Midbrain (tissue), 1 donor: ENCODE data around the gene CYP2D6.
"Not testable (repeated sequence)": the region's sequence is repeated elsewhere in the genome, so short reads cannot be mapped to it uniquely, and the experiment has no call there.

Experiments used
- DNase-seq: peaks from one replicate; lab custom pipeline; 2025; lab: John Stamatoyannopoulos, UW

CYP2D6 gene

GRCh38 chr22:42158456-42159132, 28.0 kb upstream of the CYP2D6 start:
- DNase-seq: no peak

GRCh38 chr22:42156598-42156997, 26.0 kb upstream of the CYP2D6 start:
- DNase-seq: no peak

- no peak for DNase-seq
Measured at GRCh38 chr22:42156121-42156520, 25.5 kb upstream of the CYP2D6 start.

GRCh38 chr22:42155053-42155543, 24.5 kb upstream of the CYP2D6 start:
- DNase-seq: no peak

GRCh38 chr22:42154293-42155052, 23.9 kb upstream of the CYP2D6 start:
- DNase-seq: no peak

- no peak for DNase-seq
Measured at GRCh38 chr22:42152661-42153270, 22.2 kb upstream of the CYP2D6 start.

GRCh38 chr22:42151924-42152635, 21.5 kb upstream of the CYP2D6 start:
- no peak for DNase-seq

- no peak for DNase-seq
Measured at GRCh38 chr22:42150727-42151590, 20.3 kb upstream of the CYP2D6 start.

GRCh38 chr22:42149798-42150197, 19.2 kb upstream of the CYP2D6 start:
- DNase-seq: not testable (repeated sequence)

GRCh38 chr22:42145175-42145574, 14.6 kb upstream of the CYP2D6 start:
- DNase-seq: no peak

GRCh38 chr22:42143859-42144822, 13.5 kb upstream of the CYP2D6 start:
- not testable (repeated sequence) for DNase-seq

- DNase-seq: no peak
Measured at GRCh38 chr22:42142771-42143461, 12.3 kb upstream of the CYP2D6 start.

GRCh38 chr22:42141307-42142057, 10.9 kb upstream of the CYP2D6 start:
- not testable (repeated sequence) for DNase-seq

- DNase-seq: not testable (repeated sequence)
Measured at GRCh38 chr22:42140153-42140552, 9.5 kb upstream of the CYP2D6 start.

GRCh38 chr22:42139508-42139907, 8.9 kb upstream of the CYP2D6 start:
- DNase-seq: not testable (repeated sequence)

- no peak for DNase-seq
Measured at GRCh38 chr22:42138972-42139371, 8.4 kb upstream of the CYP2D6 start.

GRCh38 chr22:42138122-42138770, 7.6 kb upstream of the CYP2D6 start:
- DNase-seq: no peak

GRCh38 chr22:42135688-42136087, 5.1 kb upstream of the CYP2D6 start:
- not testable (repeated sequence) for DNase-seq
